ENCODE results near the gene GNB3. TPM values are rescaled to one million over a fixed set of nuclear protein-coding genes. Genes with fewer than 3 reads are reported as not detected.

GNB3 gene
- total RNA-seq, 4 donors from 2014 or later: under 0.01 to 18.3 (median 2.7) TPM; not detected in 1

GRCh38 chr12:6819106-6820030 is 21.4 kb upstream of the GNB3 start:
- Histone ChIP-seq H3K9me3 (no peaks in the 10 kb centered on the region), H3K4me1 (no peaks in the 10 kb centered on the region), H3K27me3 (peaks cover 0 to 4% of the 10 kb centered on the region in 2 donors), H3K36me3 (no peaks in the 10 kb centered on the region), H3K4me3 (no peak overlapping the region), H3K27ac (no peak overlapping the region)
- DNase-seq: no peak
- intact Hi-C loops (cut with DNase I; ENCODE audit: low total_unique reads): loop anchor here (10.0 kb wide), 1 partner anchor 65 kb away; the partner anchor contains the start of gene MLF2
- TF ChIP-seq CTCF (IDR thresholded peaks at IDR 0.05) (no peak), POLR2A (IDR thresholded peaks at IDR 0.05) (no peak)

GRCh38 chr12:6820166-6820565 is 20.6 kb upstream of the GNB3 start:
- intact Hi-C loops (cut with DNase I; ENCODE audit: low total_unique reads): loop anchor here (10.0 kb wide), 1 partner anchor 65 kb away; the partner anchor contains the start of gene MLF2
- Histone ChIP-seq H3K27ac (no peak overlapping the region), H3K36me3 (no peaks in the 10 kb centered on the region), H3K27me3 (peaks cover 0 to 4% of the 10 kb centered on the region in 2 donors), H3K9me3 (no peaks in the 10 kb centered on the region), H3K4me1 (no peaks in the 10 kb centered on the region), H3K4me3 (no peak overlapping the region)
- DNase-seq: no peak
- TF ChIP-seq POLR2A (IDR thresholded peaks at IDR 0.05) (no peak), CTCF (IDR thresholded peaks at IDR 0.05) (no peak)

GRCh38 chr12:6821591-6822425 is 18.9 kb upstream of the GNB3 start, which contains the start of gene GPR162:
GPR162 (plus strand) TSS chr12:6821821; CDS start chr12:6823899, 2,078 bp downstream.
- H3K36me3 ChIP-seq: no peaks in the 10 kb centered on the region
- H3K9me3 ChIP-seq: no peaks in the 10 kb centered on the region
- H3K27ac ChIP-seq: peak within 1 kb of the TSS in 1 of 2 donors; percentile 45
- peaks cover 0 to under 1% of the 10 kb centered on the region in 2 donors for H3K4me1 ChIP-seq
- DNase-seq: peak; percentile 57 to 60
- intact Hi-C loops (cut with DNase I; ENCODE audit: low total_unique reads): loop anchor here (10.0 kb wide), 1 partner anchor 67 kb away; the partner anchor contains the start of gene MLF2
- TF ChIP-seq CTCF (IDR thresholded peaks at IDR 0.05): no peak
- TF ChIP-seq POLR2A (IDR thresholded peaks at IDR 0.05): peak in 1 of 2 donors; percentile 14
- H3K27me3 ChIP-seq: peaks cover 0 to 4% of the 10 kb centered on the region in 2 donors
- peak within 1 kb of the TSS; percentile 30 to 45 for H3K4me3 ChIP-seq

- Histone ChIP-seq H3K36me3 (no peaks in the 10 kb centered on the region), H3K4me3 (no peak overlapping the region), H3K27ac (no peak overlapping the region), H3K9me3 (no peaks in the 10 kb centered on the region), H3K27me3 (peaks cover 0 to 4% of the 10 kb centered on the region in 2 donors), H3K4me1 (peaks cover 0 to 5% of the 10 kb centered on the region in 2 donors)
- no peak for DNase-seq
- intact Hi-C loops (cut with DNase I; ENCODE audit: low total_unique reads): loop anchor here (10.0 kb wide), 1 partner anchor 68 kb away; the partner anchor contains the start of gene MLF2
- no peak for TF ChIP-seq POLR2A (IDR thresholded peaks at IDR 0.05)
- no peak for TF ChIP-seq CTCF (IDR thresholded peaks at IDR 0.05)
Observed at GRCh38 chr12:6822426-6823135, 18.1 kb upstream of the GNB3 start.
